ENCODE data around the gene CHEK1.
"Not testable (repeated sequence)": the region's sequence is repeated elsewhere in the genome, so short reads cannot be mapped to it uniquely, and the experiment has no call there.

The CHEK1 gene

GRCh38 chr11:125680747-125681146 lies 55.8 kb downstream of the CHEK1 start, which contains the start of gene ACRV1:
Gene ACRV1, minus strand, starts transcription at chr11:125680847. Its CDS starts 67 bp downstream, at chr11:125680780.
- Histone ChIP-seq H3K9me3 (ENCODE audit: control insufficient read depth, low read length) (no peaks in the 10 kb centered on the region), H3K36me3 (ENCODE audit: control insufficient read depth, insufficient read depth, low read length) (no peaks in the 10 kb centered on the region), H3K4me3 (ENCODE audit: low read length) (no peak within 1 kb of the TSS), H3K27me3 (ENCODE audit: control insufficient read depth, insufficient read depth, low read length) (no peaks in the 10 kb centered on the region), H3K9ac (ENCODE audit: low read length) (no peak within 1 kb of the TSS), H3K4me1 (ENCODE audit: control insufficient read depth, insufficient read depth, low read length) (no peaks in the 10 kb centered on the region)

- no peaks in the 10 kb centered on the region for H3K9me3 ChIP-seq (ENCODE audit: control insufficient read depth, low read length)
- no peaks in the 10 kb centered on the region for H3K36me3 ChIP-seq (ENCODE audit: control insufficient read depth, insufficient read depth, low read length)
- H3K4me1 ChIP-seq (ENCODE audit: control insufficient read depth, insufficient read depth, low read length): no peaks in the 10 kb centered on the region
- H3K4me3 ChIP-seq (ENCODE audit: low read length): no peak overlapping the region
- H3K27me3 ChIP-seq (ENCODE audit: control insufficient read depth, insufficient read depth, low read length): no peaks in the 10 kb centered on the region
- no peak overlapping the region for H3K9ac ChIP-seq (ENCODE audit: low read length)
These were observed 60.3 kb downstream of the CHEK1 start for GRCh38 chr11:125685228-125685627.

- Histone ChIP-seq H3K36me3 (ENCODE audit: control insufficient read depth, insufficient read depth, low read length) (no peaks in the 10 kb centered on the region), H3K4me1 (ENCODE audit: control insufficient read depth, insufficient read depth, low read length) (no peaks in the 10 kb centered on the region), H3K4me3 (ENCODE audit: low read length) (no peak overlapping the region), H3K27me3 (ENCODE audit: control insufficient read depth, insufficient read depth, low read length) (no peaks in the 10 kb centered on the region), H3K9me3 (ENCODE audit: control insufficient read depth, low read length) (no peaks in the 10 kb centered on the region), H3K9ac (ENCODE audit: low read length) (no peak overlapping the region)
These were observed 63.1 kb downstream of the CHEK1 start for GRCh38 chr11:125688066-125688465.

- no peaks in the 10 kb centered on the region for H3K9me3 ChIP-seq (ENCODE audit: control insufficient read depth, low read length)
- no peak overlapping the region for H3K9ac ChIP-seq (ENCODE audit: low read length)
- no peak overlapping the region for H3K4me3 ChIP-seq (ENCODE audit: low read length)
- no peaks in the 10 kb centered on the region for H3K36me3 ChIP-seq (ENCODE audit: control insufficient read depth, insufficient read depth, low read length)
- H3K27me3 ChIP-seq (ENCODE audit: control insufficient read depth, insufficient read depth, low read length): no peaks in the 10 kb centered on the region
- H3K4me1 ChIP-seq (ENCODE audit: control insufficient read depth, insufficient read depth, low read length): no peaks in the 10 kb centered on the region
These were observed 63.7 kb downstream of the CHEK1 start for GRCh38 chr11:125688632-125689031.

- H3K9ac ChIP-seq (ENCODE audit: low read length): no peak overlapping the region
- H3K4me1 ChIP-seq (ENCODE audit: control insufficient read depth, insufficient read depth, low read length): no peaks in the 10 kb centered on the region
- H3K27me3 ChIP-seq (ENCODE audit: control insufficient read depth, insufficient read depth, low read length): no peaks in the 10 kb centered on the region
- H3K4me3 ChIP-seq (ENCODE audit: low read length): no peak overlapping the region
- no peaks in the 10 kb centered on the region for H3K36me3 ChIP-seq (ENCODE audit: control insufficient read depth, insufficient read depth, low read length)
- H3K9me3 ChIP-seq (ENCODE audit: control insufficient read depth, low read length): no peaks in the 10 kb centered on the region
These were observed 64.4 kb downstream of the CHEK1 start for GRCh38 chr11:125689274-125689859.

- no peaks in the 10 kb centered on the region for H3K36me3 ChIP-seq (ENCODE audit: control insufficient read depth, insufficient read depth, low read length)
- H3K9me3 ChIP-seq (ENCODE audit: control insufficient read depth, low read length): no peaks in the 10 kb centered on the region
- no peak overlapping the region for H3K4me3 ChIP-seq (ENCODE audit: low read length)
- no peak overlapping the region for H3K9ac ChIP-seq (ENCODE audit: low read length)
- H3K4me1 ChIP-seq (ENCODE audit: control insufficient read depth, insufficient read depth, low read length): no peaks in the 10 kb centered on the region
- no peaks in the 10 kb centered on the region for H3K27me3 ChIP-seq (ENCODE audit: control insufficient read depth, insufficient read depth, low read length)
These were observed 65.0 kb downstream of the CHEK1 start for GRCh38 chr11:125690006-125690405.

- Histone ChIP-seq H3K9ac (ENCODE audit: low read length) (no peak overlapping the region), H3K27me3 (ENCODE audit: control insufficient read depth, insufficient read depth, low read length) (no peaks in the 10 kb centered on the region), H3K9me3 (ENCODE audit: control insufficient read depth, low read length) (no peaks in the 10 kb centered on the region), H3K36me3 (ENCODE audit: control insufficient read depth, insufficient read depth, low read length) (no peaks in the 10 kb centered on the region), H3K4me3 (ENCODE audit: low read length) (no peak overlapping the region), H3K4me1 (ENCODE audit: control insufficient read depth, insufficient read depth, low read length) (no peaks in the 10 kb centered on the region)
These were observed 67.9 kb downstream of the CHEK1 start for GRCh38 chr11:125692887-125693286.

- H3K4me1 ChIP-seq (ENCODE audit: control insufficient read depth, insufficient read depth, low read length): no peaks in the 10 kb centered on the region
- H3K9me3 ChIP-seq (ENCODE audit: control insufficient read depth, low read length): no peaks in the 10 kb centered on the region
- H3K4me3 ChIP-seq (ENCODE audit: low read length): no peak overlapping the region
- H3K27me3 ChIP-seq (ENCODE audit: control insufficient read depth, insufficient read depth, low read length): no peaks in the 10 kb centered on the region
- no peaks in the 10 kb centered on the region for H3K36me3 ChIP-seq (ENCODE audit: control insufficient read depth, insufficient read depth, low read length)
- no peak overlapping the region for H3K9ac ChIP-seq (ENCODE audit: low read length)
These were observed 70.0 kb downstream of the CHEK1 start for GRCh38 chr11:125694951-125695350.

GRCh38 chr11:125701018-125701610 lies 76.2 kb downstream of the CHEK1 start:
- H3K27me3 ChIP-seq (ENCODE audit: control insufficient read depth, insufficient read depth, low read length): no peaks in the 10 kb centered on the region
- no peak overlapping the region for H3K4me3 ChIP-seq (ENCODE audit: low read length)
- no peaks in the 10 kb centered on the region for H3K9me3 ChIP-seq (ENCODE audit: control insufficient read depth, low read length)
- H3K4me1 ChIP-seq (ENCODE audit: control insufficient read depth, insufficient read depth, low read length): no peaks in the 10 kb centered on the region
- H3K36me3 ChIP-seq (ENCODE audit: control insufficient read depth, insufficient read depth, low read length): no peaks in the 10 kb centered on the region
- H3K9ac ChIP-seq (ENCODE audit: low read length): no peak overlapping the region

GRCh38 chr11:125701858-125702621 lies 77.1 kb downstream of the CHEK1 start:
- no peaks in the 10 kb centered on the region for H3K9me3 ChIP-seq (ENCODE audit: control insufficient read depth, low read length)
- H3K27me3 ChIP-seq (ENCODE audit: control insufficient read depth, insufficient read depth, low read length): no peaks in the 10 kb centered on the region
- no peaks in the 10 kb centered on the region for H3K4me1 ChIP-seq (ENCODE audit: control insufficient read depth, insufficient read depth, low read length)
- H3K36me3 ChIP-seq (ENCODE audit: control insufficient read depth, insufficient read depth, low read length): no peaks in the 10 kb centered on the region
- no peak overlapping the region for H3K4me3 ChIP-seq (ENCODE audit: low read length)
- no peak overlapping the region for H3K9ac ChIP-seq (ENCODE audit: low read length)

- H3K4me3 ChIP-seq (ENCODE audit: low read length): not testable (repeated sequence)
These were observed 79.7 kb downstream of the CHEK1 start for GRCh38 chr11:125704686-125705085.

GRCh38 chr11:125720781-125721180 lies 95.8 kb downstream of the CHEK1 start:
- H3K9me3 ChIP-seq (ENCODE audit: control insufficient read depth, low read length): no peaks in the 10 kb centered on the region
- H3K4me1 ChIP-seq (ENCODE audit: control insufficient read depth, insufficient read depth, low read length): no peaks in the 10 kb centered on the region
- no peak overlapping the region for H3K9ac ChIP-seq (ENCODE audit: low read length)
- no peak overlapping the region for H3K4me3 ChIP-seq (ENCODE audit: low read length)
- no peaks in the 10 kb centered on the region for H3K36me3 ChIP-seq (ENCODE audit: control insufficient read depth, insufficient read depth, low read length)
- no peaks in the 10 kb centered on the region for H3K27me3 ChIP-seq (ENCODE audit: control insufficient read depth, insufficient read depth, low read length)

More at GRCh38 chr11:125704686-125705085, 79.7 kb downstream of the CHEK1 start:
- H3K9ac ChIP-seq (ENCODE audit: low read length); H3K4me1 ChIP-seq (ENCODE audit: control insufficient read depth, insufficient read depth, low read length); H3K27me3 ChIP-seq (ENCODE audit: control insufficient read depth, insufficient read depth, low read length); H3K36me3 ChIP-seq (ENCODE audit: control insufficient read depth, insufficient read depth, low read length); H3K9me3 ChIP-seq (ENCODE audit: control insufficient read depth, low read length): not testable (repeated sequence)
